Naive thymus-derived CD4-positive, alpha-beta T cell (primary cell): ENCODE measurements around the gene CCDC12. TPM values are rescaled to one million over a fixed set of nuclear protein-coding genes. Genes with fewer than 3 reads are reported as not detected.

Experiments used
- ATAC-seq: fragments of 150-1000 bp; cut with Tn5 transposase; 2 replicates; pipeline ENCODE4 v1.10.0; 2021; ENCODE audit warnings: mild to moderate bottlenecking, moderate library complexity
- CTCF ChIA-PET: fragments of 350-600 bp; sonication (Branson Sonifier 250); formaldehyde crosslinking; loops from one replicate; lab custom pipeline; 2021; ENCODE audit warnings: antibody characterized with exemption; lab: Charles Lee
- POLR2A ChIA-PET: fragments of 350-600 bp; sonication (Branson Sonifier 250); formaldehyde crosslinking; loops from one replicate; lab custom pipeline; 2021; ENCODE audit warnings: antibody characterized with exemption, inconsistent platforms; lab: Charles Lee
- DNase-seq, 9 donors: peaks; one replicate each; pipeline versions ENCODE4 v3.0.0 to v3.0.0-alpha.2; 2020 to 2022; ENCODE audit warnings: mixed read lengths in 1 of 9
- H3K27ac ChIP-seq: one replicate; pipeline ENCODE4 v1.7.0; 2013; ENCODE audit warnings: mild to moderate bottlenecking, low read depth, low read length, moderate library complexity
- H3K27me3 ChIP-seq, 2 donors: one replicate each; pipeline ENCODE4 v1.7.0; 2013; ENCODE audit warnings: low read length in 2 of 2, mild to moderate bottlenecking in 2 of 2, moderate library complexity in 2 of 2; ENCODE audit not compliant: control insufficient read depth in 2 of 2, insufficient read depth in 2 of 2
- H3K36me3 ChIP-seq, 3 experiments: 1 replicate in 2 of 3; 2 replicates in 1 of 3; pipeline ENCODE4 v1.7.0; 2013; ENCODE audit warnings: low read length in 3 of 3, mild to moderate bottlenecking in 3 of 3, moderate library complexity in 1 of 3; ENCODE audit not compliant: insufficient read depth in 3 of 3, control insufficient read depth in 2 of 3
- H3K4me1 ChIP-seq, 2 donors: one replicate each; pipeline ENCODE4 v1.7.0; 2013; ENCODE audit warnings: low read length in 2 of 2, mild to moderate bottlenecking in 2 of 2, moderate library complexity in 1 of 2; ENCODE audit not compliant: control insufficient read depth in 2 of 2, insufficient read depth in 2 of 2
- H3K4me3 ChIP-seq: 2 replicates; pipeline ENCODE4 v1.7.0; 2013; ENCODE audit warnings: mild to moderate bottlenecking, low read length
- H3K9me3 ChIP-seq, 3 experiments: 1 replicate in 2 of 3; 2 replicates in 1 of 3; pipeline ENCODE4 v1.7.0; 2013; ENCODE audit warnings: low read length in 3 of 3; ENCODE audit not compliant: control insufficient read depth in 2 of 3
- H3K27ac Mint-ChIP-seq, 9 donors: one replicate each; pipeline ENCODE4 v1.8.0; 2020 to 2022; ENCODE audit warnings: mixed read lengths in 9 of 9, mild to moderate bottlenecking in 8 of 9, moderate library complexity in 5 of 9, inconsistent platforms in 2 of 9
- H3K27me3 Mint-ChIP-seq, 5 donors: one replicate each; pipeline ENCODE4 v1.8.0; 2021 to 2022; ENCODE audit warnings: mixed read lengths in 5 of 5, mild to moderate bottlenecking in 1 of 5
- H3K36me3 Mint-ChIP-seq, 5 donors: one replicate each; pipeline ENCODE4 v1.8.0; 2020 to 2022; ENCODE audit warnings: mixed read lengths in 5 of 5, mild to moderate bottlenecking in 3 of 5, inconsistent platforms in 1 of 5
- H3K4me1 Mint-ChIP-seq, 7 donors: one replicate each; pipeline ENCODE4 v1.8.0; 2020 to 2022; ENCODE audit warnings: mixed read lengths in 7 of 7, mild to moderate bottlenecking in 3 of 7, inconsistent platforms in 1 of 7
- H3K4me3 Mint-ChIP-seq, 10 donors: one replicate each; pipeline ENCODE4 v1.8.0; 2020 to 2022; ENCODE audit warnings: mild to moderate bottlenecking in 10 of 10, mixed read lengths in 10 of 10, moderate library complexity in 6 of 10, inconsistent platforms in 2 of 10
- H3K9me3 Mint-ChIP-seq, 11 donors: one replicate each; pipeline ENCODE4 v1.8.0; 2020 to 2022; ENCODE audit warnings: mixed read lengths in 11 of 11, mild to moderate bottlenecking in 4 of 11, inconsistent platforms in 1 of 11, moderate library complexity in 1 of 11
- intact Hi-C, 2 donors: fragments of 100-400 bp; cut with micrococcal nuclease; formaldehyde crosslinking; loops; one replicate each; pipeline ENCODE4 v1.15.1; 2023
- polyA plus RNA-seq, 2 donors: library from polyadenylated mRNA; unstranded; fragments of 300-500 nt; fragmentation: Illumina TruSeq; gene quantifications; one replicate each; pipeline ENCODE4 v1.2.3, GENCODE V29; 2021
- total RNA-seq, 6 experiments: library from RNA in 5 of 6; stranded (reverse) in 5 of 6; gene quantifications; 1 replicate in 5 of 6; 2 replicates in 1 of 6; pipeline ENCODE4 v1.2.3 and lab custom pipeline; 2021 to 2026

Gene CCDC12
- total RNA-seq (10 to 100 TPM; 51.6 to 61.5 (median 56.9) TPM), polyA plus RNA-seq (100 to 1,000 TPM in 1 of 2 donors, 10 to 100 TPM in 1; 88.2 to 115 TPM), total RNA-seq (lab: John Stamatoyannopoulos, UW) (31.8 reads per million, percentile 61 among the genes with 10 or more reads in this experiment)

GRCh38 chr3:46976326-46977190 lies at the start of gene CCDC12:
CCDC12 (minus strand) TSS chr3:46976745; CDS start chr3:46976732, 13 bp downstream.
- ATAC-seq (peak; percentile 87), DNase-seq (peak; percentile 79 to 98 (median 96))
- CTCF ChIA-PET: no interaction called here
- H3K9me3 ChIP-seq: no peaks in the 10 kb centered on the region
- intact Hi-C loops: loop anchor here (1.0 to 10.0 kb wide), 14 partner anchors 49 to 1938 kb away; partner anchors contain the start of genes SETD2 (in 2 of the 2), ALS2CL (in 1 of the 2), ARIH2 (in 1 of the 2) and ATRIP (in 1 of the 2)
- H3K27ac ChIP-seq: peak within 1 kb of the TSS; percentile 90
- POLR2A ChIA-PET: interaction anchor here (0.7 to 5.7 kb wide), 9 partner anchors 9 to 538 kb away, joined by 3 to 37 read pairs (median 3); no protein-coding TSS in a partner anchor
- Mint-ChIP-seq H3K36me3 (peaks cover 0 to 23% (median 5%) of the 10 kb centered on the region in 5 donors), H3K4me3 (peak within 1 kb of the TSS; percentile 95 to 100 (median 99)), H3K9me3 (peaks cover 0 to 5% (median 0%) of the 10 kb centered on the region in 11 donors), H3K27ac (peak within 1 kb of the TSS; percentile 94 to 99 (median 98)), H3K4me1 (peaks cover 44 to 82% (median 63%) of the 10 kb centered on the region in 7 donors), H3K27me3 (no peaks in the 10 kb centered on the region)
- H3K4me3 ChIP-seq: peak within 1 kb of the TSS; percentile 98
- H3K4me1 ChIP-seq: peaks cover 46 to 53% of the 10 kb centered on the region in 2 donors
- H3K36me3 ChIP-seq: peaks cover 0 to 8% (median 0%) of the 10 kb centered on the region in 3 experiments
- no peaks in the 10 kb centered on the region for H3K27me3 ChIP-seq

- no peaks in the 10 kb centered on the region for H3K27me3 ChIP-seq
- no peak overlapping the region for H3K27ac ChIP-seq
- DNase-seq (no peak), ATAC-seq (no peak)
- H3K4me3 ChIP-seq: no peak overlapping the region
- intact Hi-C loops: no loop called here
- H3K36me3 Mint-ChIP-seq: peaks cover 4 to 13% (median 8%) of the 10 kb centered on the region in 5 donors
- H3K4me1 ChIP-seq: no peaks in the 10 kb centered on the region
- no peak overlapping the region for H3K4me3 Mint-ChIP-seq
- no peaks in the 10 kb centered on the region for H3K27me3 Mint-ChIP-seq
- H3K9me3 Mint-ChIP-seq: no peaks in the 10 kb centered on the region
- H3K9me3 ChIP-seq: no peaks in the 10 kb centered on the region
- peaks cover 0 to 11% (median 0%) of the 10 kb centered on the region in 3 experiments for H3K36me3 ChIP-seq
- POLR2A ChIA-PET: no interaction called here
- H3K27ac Mint-ChIP-seq: peak overlapping the region in 7 of 9 donors; percentile 0 to 75 (median 8)
- CTCF ChIA-PET: no interaction called here
- H3K4me1 Mint-ChIP-seq: peaks cover 7 to 30% (median 25%) of the 10 kb centered on the region in 7 donors
Observed at GRCh38 chr3:47024932-47025331, 48.4 kb upstream of the CCDC12 start.

- peak overlapping the region in 4 of 9 donors; percentile 21 to 71 (median 44) for H3K27ac Mint-ChIP-seq
- ATAC-seq (no peak), DNase-seq (no peak)
- no peaks in the 10 kb centered on the region for H3K27me3 ChIP-seq
- no peak overlapping the region for H3K27ac ChIP-seq
- peaks cover 4 to 24% (median 10%) of the 10 kb centered on the region in 5 donors for H3K36me3 Mint-ChIP-seq
- peaks cover 0 to 26% (median 8%) of the 10 kb centered on the region in 3 experiments for H3K36me3 ChIP-seq
- ChIA-PET POLR2A (interaction anchor here (1.1 kb wide), 1 partner anchor 12 kb away, joined by 3 read pairs; no protein-coding TSS in a partner anchor), CTCF (interaction anchor here (0.6 kb wide), 1 partner anchor 375 kb away, joined by 9 read pairs; no protein-coding TSS in a partner anchor)
- peaks cover under 1 to 4% of the 10 kb centered on the region in 2 donors for H3K4me1 ChIP-seq
- peaks cover 21 to 47% (median 43%) of the 10 kb centered on the region in 7 donors for H3K4me1 Mint-ChIP-seq
- no peaks in the 10 kb centered on the region for H3K9me3 Mint-ChIP-seq
- intact Hi-C loops: no loop called here
- no peaks in the 10 kb centered on the region for H3K9me3 ChIP-seq
- no peak overlapping the region for H3K4me3 Mint-ChIP-seq
- H3K4me3 ChIP-seq: no peak overlapping the region
- no peaks in the 10 kb centered on the region for H3K27me3 Mint-ChIP-seq
Observed at GRCh38 chr3:47022641-47023071, 46.1 kb upstream of the CCDC12 start.

GRCh38 chr3:47020311-47020710 lies 43.8 kb upstream of the CCDC12 start:
- POLR2A ChIA-PET: interaction anchor here (1.1 to 1.4 kb wide), 2 partner anchors 8 to 11 kb away, joined by 3 to 4 read pairs; no protein-coding TSS in a partner anchor

GRCh38 chr3:47019201-47019600 lies 42.7 kb upstream of the CCDC12 start:
- H3K27me3 ChIP-seq: no peaks in the 10 kb centered on the region
- ChIA-PET CTCF (no interaction called here), POLR2A (no interaction called here)
- intact Hi-C loops: loop anchor here in 1 of 2 donors (5.0 kb wide), 1 partner anchor 303 kb away; no protein-coding TSS in a partner anchor
- H3K36me3 ChIP-seq: peaks cover 3 to 44% (median 14%) of the 10 kb centered on the region in 3 experiments
- ATAC-seq: no peak
- H3K9me3 ChIP-seq: no peaks in the 10 kb centered on the region
- Mint-ChIP-seq H3K27ac (peak overlapping the region; percentile 52 to 93 (median 75)), H3K27me3 (no peaks in the 10 kb centered on the region), H3K4me3 (peak overlapping the region in 1 of 10 donors; percentile 2), H3K4me1 (peaks cover 25 to 55% (median 33%) of the 10 kb centered on the region in 7 donors), H3K9me3 (no peaks in the 10 kb centered on the region), H3K36me3 (peaks cover 0 to 35% (median 11%) of the 10 kb centered on the region in 5 donors)
- no peak overlapping the region for H3K27ac ChIP-seq
- H3K4me3 ChIP-seq: no peak overlapping the region
- DNase-seq: no peak
- peaks cover 7 to 18% of the 10 kb centered on the region in 2 donors for H3K4me1 ChIP-seq

More at GRCh38 chr3:47020311-47020710, 43.8 kb upstream of the CCDC12 start:
- peaks cover 7 to 18% of the 10 kb centered on the region in 2 donors for H3K4me1 ChIP-seq
- CTCF ChIA-PET: no interaction called here
- Mint-ChIP-seq H3K27ac (peak overlapping the region in 8 of 9 donors; percentile 39 to 93 (median 77)), H3K9me3 (no peaks in the 10 kb centered on the region), H3K4me1 (peaks cover 26 to 58% (median 41%) of the 10 kb centered on the region in 7 donors), H3K36me3 (peaks cover 0 to 33% (median 11%) of the 10 kb centered on the region in 5 donors), H3K27me3 (no peaks in the 10 kb centered on the region), H3K4me3 (no peak overlapping the region)
- intact Hi-C loops: no loop called here
- DNase-seq: no peak
- no peaks in the 10 kb centered on the region for H3K9me3 ChIP-seq
- H3K36me3 ChIP-seq: peaks cover 3 to 44% (median 14%) of the 10 kb centered on the region in 3 experiments
- no peak overlapping the region for H3K27ac ChIP-seq
- no peak overlapping the region for H3K4me3 ChIP-seq
- ATAC-seq: no peak
- H3K27me3 ChIP-seq: no peaks in the 10 kb centered on the region

- peaks cover 25 to 61% (median 33%) of the 10 kb centered on the region in 7 donors for H3K4me1 Mint-ChIP-seq
- H3K27me3 Mint-ChIP-seq: no peaks in the 10 kb centered on the region
- H3K4me1 ChIP-seq: peaks cover 7 to 18% of the 10 kb centered on the region in 2 donors
- H3K9me3 Mint-ChIP-seq: no peaks in the 10 kb centered on the region
- ATAC-seq (no peak), DNase-seq (no peak)
- intact Hi-C loops: loop anchor here in 1 of 2 donors (5.0 kb wide), 1 partner anchor 304 kb away; no protein-coding TSS in a partner anchor
- ChIA-PET CTCF (no interaction called here), POLR2A (no interaction called here)
- peak overlapping the region; percentile 18 for H3K27ac ChIP-seq
- H3K36me3 ChIP-seq: peaks cover 3 to 47% (median 14%) of the 10 kb centered on the region in 3 experiments
- no peaks in the 10 kb centered on the region for H3K27me3 ChIP-seq
- no peaks in the 10 kb centered on the region for H3K9me3 ChIP-seq
- peak overlapping the region in 7 of 9 donors; percentile 53 to 93 (median 82) for H3K27ac Mint-ChIP-seq
- H3K4me3 ChIP-seq: no peak overlapping the region
- H3K4me3 Mint-ChIP-seq: no peak overlapping the region
- peaks cover 0 to 35% (median 11%) of the 10 kb centered on the region in 5 donors for H3K36me3 Mint-ChIP-seq
Observed at GRCh38 chr3:47018269-47018611, 41.7 kb upstream of the CCDC12 start.
